GM12865 (cell line): ENCODE measurements around the gene DENND11.

Source experiments
- DNase-seq: peaks from one replicate; pipeline ENCODE4 v3.0.0; 2010; ENCODE audit warnings: low read depth
- H3K4me3 ChIP-seq: 2 replicates; pipeline ENCODE4 v1.5.1; 2011; ENCODE audit warnings: mild to moderate bottlenecking, low read depth, low read length, control low read depth
- TF ChIP-seq, protein P1 (sequence below): IDR thresholded peaks from 2 replicates; pipeline ENCODE4 v1.5.1; 2011; ENCODE audit warnings: low read length, control low read depth, low read depth, inconsistent platforms; ENCODE audit not compliant: insufficient read depth; ENCODE audit errors: missing control alignments

DENND11 gene

DNA sequence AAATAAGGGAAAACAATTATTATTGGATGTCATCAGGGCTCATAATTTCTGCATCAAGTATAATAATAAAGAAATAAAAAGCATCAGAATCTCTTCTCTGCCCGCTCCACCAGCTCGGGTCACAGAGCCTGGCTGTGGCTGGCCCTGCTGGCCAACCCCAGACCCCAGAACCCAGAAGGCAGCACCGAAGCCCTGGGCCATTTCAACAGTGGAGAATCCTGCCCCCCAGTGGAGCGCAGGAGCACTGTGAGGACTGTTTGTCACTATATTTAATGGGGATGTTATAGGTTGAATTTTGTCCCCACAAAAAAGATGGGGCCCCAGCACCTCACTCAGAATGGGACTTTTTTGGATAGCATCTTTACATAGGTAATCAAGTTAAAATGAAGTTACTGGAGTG, 27.3 kb downstream of the DENND11 start:
- DNase-seq, result no peak
- H3K4me3 ChIP-seq, result no peak overlapping the region
- TF ChIP-seq, protein P1, sequence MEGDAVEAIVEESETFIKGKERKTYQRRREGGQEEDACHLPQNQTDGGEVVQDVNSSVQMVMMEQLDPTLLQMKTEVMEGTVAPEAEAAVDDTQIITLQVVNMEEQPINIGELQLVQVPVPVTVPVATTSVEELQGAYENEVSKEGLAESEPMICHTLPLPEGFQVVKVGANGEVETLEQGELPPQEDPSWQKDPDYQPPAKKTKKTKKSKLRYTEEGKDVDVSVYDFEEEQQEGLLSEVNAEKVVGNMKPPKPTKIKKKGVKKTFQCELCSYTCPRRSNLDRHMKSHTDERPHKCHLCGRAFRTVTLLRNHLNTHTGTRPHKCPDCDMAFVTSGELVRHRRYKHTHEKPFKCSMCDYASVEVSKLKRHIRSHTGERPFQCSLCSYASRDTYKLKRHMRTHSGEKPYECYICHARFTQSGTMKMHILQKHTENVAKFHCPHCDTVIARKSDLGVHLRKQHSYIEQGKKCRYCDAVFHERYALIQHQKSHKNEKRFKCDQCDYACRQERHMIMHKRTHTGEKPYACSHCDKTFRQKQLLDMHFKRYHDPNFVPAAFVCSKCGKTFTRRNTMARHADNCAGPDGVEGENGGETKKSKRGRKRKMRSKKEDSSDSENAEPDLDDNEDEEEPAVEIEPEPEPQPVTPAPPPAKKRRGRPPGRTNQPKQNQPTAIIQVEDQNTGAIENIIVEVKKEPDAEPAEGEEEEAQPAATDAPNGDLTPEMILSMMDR, result peak; percentile 37

DNA sequence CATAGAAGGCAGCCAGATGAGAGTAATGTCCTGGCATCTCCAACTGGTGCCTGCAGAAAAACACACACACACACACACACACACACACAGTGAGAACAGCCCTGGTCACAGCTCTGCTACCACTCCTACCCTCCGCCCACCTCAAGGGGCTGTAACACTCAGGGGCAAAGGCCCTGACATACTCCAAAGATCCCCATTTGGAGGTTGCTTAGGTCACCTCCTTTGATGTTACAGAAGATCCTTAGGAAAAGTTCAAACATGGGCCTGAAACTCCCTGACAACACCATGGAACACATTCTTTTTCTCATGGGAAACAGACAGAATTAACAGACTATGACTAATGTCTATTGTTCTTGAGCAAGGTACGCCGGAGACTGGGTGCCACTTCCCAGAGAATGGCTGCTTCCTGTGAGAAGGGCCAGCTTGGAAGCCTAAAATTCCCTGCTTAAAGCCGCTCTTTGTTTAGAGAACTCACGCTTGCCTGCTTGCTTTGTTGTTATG, 27.7 kb downstream of the DENND11 start:
- no peak for DNase-seq
- no peak overlapping the region for H3K4me3 ChIP-seq
- TF ChIP-seq, protein P1, result no peak

DNA sequence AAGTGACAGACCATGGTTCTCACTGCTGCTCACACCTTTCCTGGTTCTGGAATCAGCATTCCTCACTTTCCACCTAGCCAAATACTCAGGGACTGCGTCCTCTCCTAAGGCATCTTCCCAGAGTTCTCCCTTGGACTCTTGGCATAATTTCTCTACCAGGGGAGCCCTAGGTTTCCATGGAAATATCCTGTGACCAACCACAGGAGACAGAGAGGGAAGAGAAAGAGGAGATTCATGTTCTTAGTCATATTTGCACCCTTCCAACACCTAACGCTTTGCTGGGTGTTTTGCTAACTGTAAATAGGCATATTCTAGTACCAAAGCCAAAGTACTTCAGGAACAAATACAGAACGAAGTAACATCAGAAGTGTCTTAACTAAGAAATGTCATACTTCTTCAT, 28.6 kb downstream of the DENND11 start:
- TF ChIP-seq, protein P1, result no peak
- H3K4me3 ChIP-seq, result no peak overlapping the region
- no peak for DNase-seq

DNA sequence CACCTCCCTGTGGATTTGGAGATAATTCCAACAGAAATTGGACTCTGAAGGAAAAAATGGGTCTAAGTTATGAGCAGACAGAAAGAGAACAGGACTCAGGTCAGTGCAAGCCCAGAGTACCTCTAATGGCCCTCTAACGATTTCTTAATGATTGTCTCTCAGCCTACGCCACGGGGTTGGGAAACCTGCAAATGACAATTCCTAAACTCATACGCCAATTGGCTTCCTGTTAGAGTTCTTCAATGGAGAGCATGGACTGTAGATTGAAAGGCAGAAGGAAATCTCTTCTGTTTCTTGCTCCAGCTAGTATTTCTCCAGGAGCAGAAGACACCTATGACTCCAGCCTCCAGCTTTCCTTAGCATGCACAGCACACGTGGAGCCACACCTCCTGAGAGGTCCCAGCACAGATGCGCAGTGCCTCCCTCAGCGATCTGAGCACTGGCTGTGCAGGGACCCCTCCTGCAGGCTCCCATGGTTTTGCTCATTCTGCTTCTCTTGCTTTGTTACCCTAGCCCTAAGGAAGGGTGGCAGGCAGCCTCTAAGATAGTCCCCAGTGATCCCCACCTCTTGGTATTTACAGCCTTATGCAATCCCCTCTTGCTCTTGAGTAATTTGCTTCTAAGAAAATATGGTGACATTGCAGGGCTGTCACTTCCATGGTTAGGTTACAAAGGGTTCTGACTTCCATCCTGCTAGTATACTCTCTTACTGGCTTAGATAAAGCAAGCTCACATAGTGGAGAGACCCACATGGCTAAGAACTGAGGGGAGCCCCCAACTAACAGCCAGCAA, 30.1 kb downstream of the DENND11 start:
- TF ChIP-seq, protein P1, result no peak
- no peak overlapping the region for H3K4me3 ChIP-seq
- DNase-seq, result no peak

DNA sequence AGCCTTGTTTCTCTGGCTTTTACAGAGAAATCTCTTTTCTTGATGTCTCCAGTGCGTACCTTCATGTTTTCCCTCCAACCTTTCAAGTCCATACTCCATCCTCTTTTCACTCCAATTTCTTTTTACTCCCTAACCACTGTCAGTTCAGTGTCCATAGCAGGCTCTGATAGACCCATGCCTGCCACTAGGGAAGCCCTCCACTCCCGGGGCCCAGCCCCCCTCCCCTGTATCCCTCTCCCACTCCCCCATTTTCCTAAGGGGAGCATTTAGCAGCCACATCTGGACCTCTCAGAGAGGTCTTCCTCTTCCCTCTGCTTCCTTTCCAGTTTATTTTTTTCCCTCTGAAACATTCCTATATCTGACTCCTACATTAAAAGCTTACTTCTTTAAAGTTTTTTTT, 33.1 kb downstream of the DENND11 start:
- DNase-seq, result no peak
- TF ChIP-seq, protein P1, result no peak
- no peak overlapping the region for H3K4me3 ChIP-seq

DNA sequence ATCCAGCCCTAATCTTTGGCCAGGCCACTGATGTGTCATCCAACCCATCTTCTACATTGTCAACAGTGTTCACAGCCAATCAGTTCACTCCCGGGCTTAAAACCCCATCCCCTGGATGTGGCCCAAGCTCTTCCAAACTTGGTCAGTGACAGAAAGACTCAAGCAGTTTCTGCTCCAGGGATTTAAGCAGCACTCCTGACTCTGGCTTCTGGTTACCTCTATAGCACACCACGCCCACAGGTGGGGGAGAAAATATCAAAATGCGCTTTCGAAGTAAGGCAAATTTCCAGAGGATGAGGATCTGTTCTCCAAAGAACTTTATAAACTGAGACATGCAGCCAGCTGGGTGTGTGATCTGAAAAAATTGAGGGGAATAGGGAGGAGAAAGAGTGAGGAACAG, 35.9 kb downstream of the DENND11 start:
- TF ChIP-seq, protein P1, result no peak
- no peak for DNase-seq

More for the DNA sequence above, 35.9 kb downstream of the DENND11 start:
- H3K4me3 ChIP-seq, result no peak overlapping the region
